SK-N-SH (cell line): ENCODE data around the gene TCL1A. TPM values are rescaled to one million over a fixed set of nuclear protein-coding genes. Genes with fewer than 3 reads are reported as not detected.
A peak's percentile ranks its signal among the peaks of the same experiment; 100 is the strongest.

Experiments
- CTCF ChIA-PET: fragments of 300-600, 350-600 bp; formaldehyde crosslinking; extraction: SDS; loops from one replicate; lab custom pipeline; 2021; lab: Yijun Ruan, JAX
- POLR2A ChIA-PET: fragments of 350-600 bp; sonication (Branson Sonifier 250); formaldehyde crosslinking; extraction: SDS; loops from one replicate; lab custom pipeline; 2020; ENCODE audit warnings: antibody characterized with exemption, inconsistent platforms; lab: Yijun Ruan, JAX
- DNase-seq: peaks from one replicate; pipeline ENCODE4 v3.0.0; 2012
- H2AFZ ChIP-seq: fragments of 200-600 bp; sonication (generic); 2 replicates; pipeline ENCODE4 v1.8.1; 2016; ENCODE audit warnings: antibody characterized with exemption, mild to moderate bottlenecking, low read depth
- H3F3A ChIP-seq: fragments of 200-600 bp; sonication (generic); replicated peaks from 2 replicates; pipeline ENCODE3; 2016; ENCODE audit warnings: antibody characterized with exemption, mild to moderate bottlenecking; ENCODE audit not compliant: insufficient read depth
- H3K27ac ChIP-seq, 2 experiments: fragments of 200-500 bp in 1 of 2; fragments of 200-600 bp in 1 of 2; sonication (Bioruptor generic) in 1 of 2; sonication (generic), shearing (Covaris generic) in 1 of 2; 2 replicates each; pipeline versions ENCODE4 v1.5.1 to v1.6.1; 2014 to 2016; ENCODE audit warnings: low read depth in 2 of 2, inconsistent platforms in 1 of 2, low read length in 1 of 2, mild to moderate bottlenecking in 1 of 2, mixed read lengths in 1 of 2
- H3K27me3 ChIP-seq: fragments of 200-600 bp; sonication (generic), shearing (Covaris generic); 2 replicates; pipeline ENCODE4 v1.6.1; 2016; ENCODE audit warnings: mixed run types; ENCODE audit not compliant: insufficient read depth
- H3K36me3 ChIP-seq, 2 experiments: fragments of 200-500 bp in 1 of 2; fragments of 200-600 bp in 1 of 2; sonication (Bioruptor generic) in 1 of 2; sonication (generic) in 1 of 2; replicated peaks in 1 of 2; 2 replicates each; pipeline versions ENCODE3 to v1.5.1; 2014 to 2016; ENCODE audit warnings: low read length in 1 of 2, mild to moderate bottlenecking in 1 of 2; ENCODE audit not compliant: insufficient read depth in 2 of 2, control insufficient read depth in 1 of 2
- H3K4me1 ChIP-seq, 2 experiments: fragments of 200-500 bp in 1 of 2; fragments of 200-600 bp in 1 of 2; sonication (Bioruptor generic) in 1 of 2; sonication (generic), shearing (Covaris generic) in 1 of 2; 2 replicates each; pipeline versions ENCODE4 v1.5.1 to v1.6.1; 2014 to 2016; ENCODE audit warnings: low read depth in 1 of 2, low read length in 1 of 2, mixed run types in 1 of 2; ENCODE audit not compliant: insufficient read depth in 2 of 2, control insufficient read depth in 1 of 2
- H3K4me2 ChIP-seq: fragments of 200-600 bp; sonication (generic), shearing (Covaris generic); 2 replicates; pipeline ENCODE4 v1.6.1; 2017; ENCODE audit warnings: mixed run types
- H3K4me3 ChIP-seq, 2 experiments: fragments of 200-500 bp in 1 of 2; fragments of 200-600 bp in 1 of 2; sonication (Bioruptor generic) in 1 of 2; sonication (generic), shearing (Covaris generic) in 1 of 2; 2 replicates each; pipeline versions ENCODE4 v1.5.1 to v1.8.1; 2014 to 2016; ENCODE audit warnings: low read depth in 2 of 2, inconsistent platforms in 1 of 2, low read length in 1 of 2, mild to moderate bottlenecking in 1 of 2, mixed read lengths in 1 of 2, moderate library complexity in 1 of 2
- H3K79me2 ChIP-seq: fragments of 200-600 bp; sonication (generic); 2 replicates; pipeline ENCODE4 v1.8.1; 2017; ENCODE audit warnings: mild to moderate bottlenecking; ENCODE audit not compliant: insufficient read depth
- H3K9ac ChIP-seq: fragments of 200-600 bp; sonication (generic); 2 replicates; pipeline ENCODE4 v1.6.1; 2017; ENCODE audit warnings: mixed run types
- H3K9me2 ChIP-seq: fragments of 200-600 bp; sonication (generic); 2 replicates; pipeline ENCODE4 v1.6.1; 2017; ENCODE audit warnings: mixed run types
- H3K9me3 ChIP-seq: fragments of 200-600 bp; sonication (generic); 2 replicates; pipeline ENCODE4 v1.6.1; 2017; ENCODE audit warnings: mixed run types, mild to moderate bottlenecking, moderate library complexity
- H4K20me1 ChIP-seq: fragments of 200-600 bp; sonication (generic); 2 replicates; pipeline ENCODE4 v1.6.1; 2017; ENCODE audit warnings: mild to moderate bottlenecking, mixed run types; ENCODE audit not compliant: insufficient read depth
- CHD2 ChIP-seq: fragments of 150-350 bp; IDR thresholded peaks from 2 replicates; pipeline ENCODE4 v1.6.1; 2018; ENCODE audit warnings: low read length; ENCODE audit not compliant: partially characterized antibody
- CTCF ChIP-seq: fragments of 200-600 bp; sonication (generic); IDR thresholded peaks from 2 replicates; pipeline ENCODE4 v1.6.1; 2017; ENCODE audit warnings: antibody characterized with exemption, mild to moderate bottlenecking, moderate library complexity
- ELF1 ChIP-seq: IDR thresholded peaks from 2 replicates; pipeline ENCODE4 v1.4.0; 2012
- EP300 ChIP-seq, 2 experiments: IDR thresholded peaks; 2 replicates each; pipeline versions ENCODE4 v1.4.0 to v1.6.1; 2012; ENCODE audit warnings: borderline replicate concordance in 1 of 2, low read depth in 1 of 2, low read length in 1 of 2
- EZH2phosphoT487 ChIP-seq: fragments of 200-600 bp; sonication (generic); IDR thresholded peaks from 2 replicates; pipeline ENCODE4 v1.6.1; 2017; ENCODE audit warnings: low read depth, mixed run types, mild to moderate bottlenecking, antibody characterized with exemption, moderate library complexity, borderline replicate concordance
- FOSL2 ChIP-seq: IDR thresholded peaks from 2 replicates; pipeline ENCODE4 v1.4.0; 2012; ENCODE audit warnings: low read depth, mild to moderate bottlenecking, moderate library complexity, borderline replicate concordance
- FOXJ3 ChIP-seq: sonication (generic); formaldehyde crosslinking; IDR thresholded peaks from 2 replicates; pipeline ENCODE4 v1.5.1; 2020; ENCODE audit warnings: mild to moderate bottlenecking, missing genetic modification reagents
- FOXM1 ChIP-seq: IDR thresholded peaks from 2 replicates; pipeline ENCODE4 v1.4.0; 2012; ENCODE audit warnings: low read depth, mild to moderate bottlenecking
- MAX ChIP-seq: IDR thresholded peaks from 2 replicates; pipeline ENCODE4 v1.4.0; 2012; ENCODE audit warnings: low read depth
- MXI1 ChIP-seq: IDR thresholded peaks from 2 replicates; pipeline ENCODE4 v1.6.1; 2012; ENCODE audit warnings: mild to moderate bottlenecking, low read depth, low read length, improper control_type of control experiment
- PBX3 ChIP-seq: IDR thresholded peaks from 2 replicates; pipeline ENCODE4; 2012
- RAD21 ChIP-seq: IDR thresholded peaks from 2 replicates; pipeline ENCODE4 v1.6.1; 2012; ENCODE audit warnings: mild to moderate bottlenecking, low read length
- RFX5 ChIP-seq: IDR thresholded peaks from 2 replicates; pipeline ENCODE4 v1.6.1; 2012; ENCODE audit warnings: mild to moderate bottlenecking, improper control_type of control experiment, low read length
- RXRA ChIP-seq: IDR thresholded peaks from 2 replicates; pipeline ENCODE4 v1.4.0; 2012; ENCODE audit warnings: low read depth, mild to moderate bottlenecking, borderline replicate concordance
- SIN3A ChIP-seq: IDR thresholded peaks from 2 replicates; pipeline ENCODE4 v1.6.1; 2012; ENCODE audit warnings: low read depth, mild to moderate bottlenecking, low read length, moderate library complexity, borderline replicate concordance
- SMC3 ChIP-seq: IDR thresholded peaks from 2 replicates; pipeline ENCODE4 v1.6.1; 2012; ENCODE audit warnings: low read depth, low read length, improper control_type of control experiment
- TCF12 ChIP-seq: IDR thresholded peaks from 2 replicates; pipeline ENCODE4 v1.4.0; 2012
- TEAD4 ChIP-seq: IDR thresholded peaks from 2 replicates; pipeline ENCODE4 v1.4.0; 2012; ENCODE audit warnings: mild to moderate bottlenecking, borderline replicate concordance; ENCODE audit not compliant: insufficient read depth
- USF1 ChIP-seq: IDR thresholded peaks from 2 replicates; pipeline ENCODE4 v1.4.0; 2012; ENCODE audit warnings: low read depth, borderline replicate concordance
- YY1 ChIP-seq: IDR thresholded peaks from 2 replicates; pipeline ENCODE4 v1.4.0; 2012; ENCODE audit warnings: low read depth, mild to moderate bottlenecking
- WGBS: methylation state at CpG from one replicate; pipeline ENCODE4 v1.1.6; 2017; ENCODE audit warnings: low lambda C conversion rate; 5-methylcytosine and 5-hydroxymethylcytosine counted together
- polyA plus RNA-seq, 3 experiments: library from polyadenylated mRNA; depleted of rRNA; stranded (reverse); fragments of >200 nt; gene quantifications; 2 replicates each; pipeline ENCODE4 v1.2.3, GENCODE V29; 2012

TCL1A gene
- polyA plus RNA-seq, 1 of the 3 experiments (the other 2 are of a cell fraction): not detected

- no peak for TF ChIP-seq CTCF
- no peak for TF ChIP-seq MXI1
- TF ChIP-seq, all 33 proteins: peak for 0
Measured at GRCh38 chr14:95761436-95761835, 47.5 kb upstream of the TCL1A start (continued).

- no peak for DNase-seq
- no peak overlapping the region for H2AFZ ChIP-seq
- 13% methylated on average over 3 of the region's 3 CpGs for WGBS
- no peaks in the 10 kb centered on the region for H3K36me3 ChIP-seq
- no peaks in the 10 kb centered on the region for H3F3A ChIP-seq
- no peaks in the 10 kb centered on the region for H4K20me1 ChIP-seq
- H3K9me3 ChIP-seq: no peaks in the 10 kb centered on the region
- no peak overlapping the region for H3K4me2 ChIP-seq
- no peak overlapping the region for H3K27ac ChIP-seq
- H3K4me3 ChIP-seq: no peak overlapping the region
- H3K4me1 ChIP-seq: peaks cover 0 to 17% of the 10 kb centered on the region in 2 experiments; a peak in 1 of 4 replicates
- TF ChIP-seq RFX5 (no peak), SMC3 (no peak), FOXM1 (no peak), EZH2phosphoT487 (no peak), TEAD4 (no peak)
- ChIA-PET POLR2A (no interaction called here), CTCF (interaction anchor here (0.6 to 6.2 kb wide), 5 partner anchors 8 to 151 kb away, joined by 3 to 47 read pairs (median 3); no protein-coding TSS in a partner anchor)
- H3K27me3 ChIP-seq: no peaks in the 10 kb centered on the region
- no peaks in the 10 kb centered on the region for H3K9me2 ChIP-seq
- no peak overlapping the region for H3K9ac ChIP-seq
- no peaks in the 10 kb centered on the region for H3K79me2 ChIP-seq
Measured at GRCh38 chr14:95760596-95760995, 46.7 kb upstream of the TCL1A start.

- H3K36me3 ChIP-seq: no peaks in the 10 kb centered on the region
- CTCF ChIA-PET: interaction anchor here (0.9 to 6.2 kb wide), 5 partner anchors 9 to 234 kb away, joined by 3 to 47 read pairs (median 4); no protein-coding TSS in a partner anchor
- peaks cover 0 to 17% of the 10 kb centered on the region in 2 experiments; a peak in 1 of 4 replicates for H3K4me1 ChIP-seq
- no peak overlapping the region for H3K9ac ChIP-seq
- H4K20me1 ChIP-seq: no peaks in the 10 kb centered on the region
- no peaks in the 10 kb centered on the region for H3F3A ChIP-seq
- DNase-seq: peak; percentile 24
- POLR2A ChIA-PET: no interaction called here
- no peak overlapping the region for H2AFZ ChIP-seq
- no peaks in the 10 kb centered on the region for H3K9me2 ChIP-seq
- H3K4me3 ChIP-seq: no peak overlapping the region
- no peaks in the 10 kb centered on the region for H3K27me3 ChIP-seq
- H3K27ac ChIP-seq: no peak overlapping the region
- H3K4me2 ChIP-seq: no peak overlapping the region
- H3K9me3 ChIP-seq: no peaks in the 10 kb centered on the region
- H3K79me2 ChIP-seq: no peaks in the 10 kb centered on the region
- no peak for TF ChIP-seq TCF12
- no peak for TF ChIP-seq YY1
- TF ChIP-seq EZH2phosphoT487: no peak
- TF ChIP-seq ELF1: no peak
- no peak for TF ChIP-seq USF1
- no peak for TF ChIP-seq RAD21
- TF ChIP-seq MAX: no peak
- no peak for TF ChIP-seq CHD2
- no peak for TF ChIP-seq RXRA
- TF ChIP-seq FOXM1: no peak
- no peak for TF ChIP-seq FOSL2
- TF ChIP-seq FOXJ3 (CRISPR knock-in tag): no peak
- TF ChIP-seq CTCF: no peak
- no peak for TF ChIP-seq RFX5
- no peak for TF ChIP-seq PBX3
- no peak for TF ChIP-seq SIN3A
- no peak for TF ChIP-seq EP300 (IDR thresholded peaks at IDR 0.05; ENCODE audit: borderline replicate concordance in 1 of 2, low read depth in 1 of 2, low read length in 1 of 2)
Measured at GRCh38 chr14:95759941-95760340, 46.0 kb upstream of the TCL1A start.
